ENCODE data around the gene TEX47.

TEX47 gene

DNA sequence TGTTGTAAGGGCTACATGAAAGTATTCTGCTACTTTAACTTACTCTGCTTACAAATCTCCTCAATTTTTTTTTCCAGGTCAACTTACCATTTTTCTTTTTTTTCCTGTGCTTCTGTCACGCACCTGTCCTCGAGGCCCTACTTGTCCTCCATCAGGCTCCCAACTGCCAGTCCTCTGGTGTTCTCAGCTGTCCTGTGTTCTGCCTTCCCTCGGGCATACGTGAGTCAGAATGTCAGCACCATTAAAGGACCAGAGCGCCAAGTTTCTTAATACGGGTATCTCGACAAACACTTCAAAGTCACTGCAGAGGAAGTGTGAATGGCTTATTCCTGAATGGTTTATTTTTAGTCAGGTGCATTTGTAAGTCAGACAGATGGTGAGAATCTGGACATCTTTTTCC is at the start of gene TEX47:
Gene TEX47 (minus strand): TSS at position 185 of the 400 bp plus-strand sequence. CDS start 795 bp downstream, outside the sequence.
- no peak for DNase-seq (ENCODE audit: low spot score)

DNA sequence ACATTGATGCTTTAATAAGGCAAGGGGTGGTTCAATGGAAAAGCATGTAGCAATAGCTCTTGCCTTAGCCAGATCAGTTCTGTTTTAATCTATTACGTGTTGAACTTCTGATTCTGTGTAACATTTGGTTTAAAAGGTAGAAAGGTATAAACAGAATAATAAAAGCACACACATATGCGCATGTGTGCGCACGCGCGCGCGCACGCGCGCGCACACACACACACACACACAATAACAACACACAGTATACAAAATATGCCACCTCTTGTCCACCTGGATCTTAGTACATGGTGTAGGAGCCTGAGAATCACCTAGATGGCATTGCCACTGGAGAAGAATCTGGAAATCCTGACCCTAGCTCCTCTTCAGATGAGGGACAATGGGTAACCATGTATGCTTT is 49.6 kb upstream of the TEX47 start:
- DNase-seq (ENCODE audit: low spot score) = no peak

DNA sequence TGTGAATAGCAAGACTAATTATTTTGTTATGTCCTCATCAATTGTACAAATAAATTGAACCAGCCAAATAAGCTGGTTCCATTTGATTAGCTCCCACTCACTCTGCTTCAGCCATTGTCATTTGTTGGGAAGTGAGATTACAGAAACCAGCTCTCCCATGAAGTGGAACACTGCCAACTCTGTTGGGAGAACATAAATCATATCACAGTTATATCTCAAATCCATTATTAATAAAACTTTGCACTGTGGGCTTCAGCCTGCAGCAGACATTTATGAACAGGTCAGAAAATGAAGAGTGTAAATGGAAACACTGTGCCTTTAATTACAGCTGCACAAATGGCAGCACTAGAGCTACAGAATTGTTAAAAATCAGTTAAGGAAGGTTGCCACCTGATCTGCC is 46.7 kb upstream of the TEX47 start:
- no peak for DNase-seq (ENCODE audit: low spot score)

DNA sequence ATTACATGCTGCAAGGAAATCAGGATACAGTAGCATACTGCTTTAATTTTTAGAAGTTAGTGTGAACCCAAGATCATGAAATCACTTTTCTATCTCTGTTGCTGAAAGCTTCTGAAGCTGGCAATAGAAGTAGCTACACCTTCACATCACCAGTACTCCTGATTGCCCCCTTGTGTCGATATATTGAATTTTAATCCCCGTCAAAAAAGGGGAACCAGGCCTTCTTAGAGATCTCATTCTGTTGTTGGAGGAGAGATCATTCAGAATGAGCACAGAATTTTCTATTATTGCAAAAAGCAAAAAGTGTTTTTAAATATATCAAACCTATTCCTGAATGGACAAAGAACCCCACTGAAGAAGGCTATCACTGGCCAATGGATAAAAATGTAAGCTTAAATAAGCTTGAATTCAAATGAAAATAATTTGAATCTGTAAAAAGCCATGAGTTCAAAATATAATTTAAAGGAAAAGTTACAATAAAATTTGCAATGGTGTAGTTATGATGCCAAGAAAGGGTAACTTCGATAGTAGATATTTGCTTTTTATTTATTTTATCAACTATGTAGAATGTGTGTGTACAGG is 39.7 kb upstream of the TEX47 start:
- DNase-seq (ENCODE audit: low spot score) = no peak

DNA sequence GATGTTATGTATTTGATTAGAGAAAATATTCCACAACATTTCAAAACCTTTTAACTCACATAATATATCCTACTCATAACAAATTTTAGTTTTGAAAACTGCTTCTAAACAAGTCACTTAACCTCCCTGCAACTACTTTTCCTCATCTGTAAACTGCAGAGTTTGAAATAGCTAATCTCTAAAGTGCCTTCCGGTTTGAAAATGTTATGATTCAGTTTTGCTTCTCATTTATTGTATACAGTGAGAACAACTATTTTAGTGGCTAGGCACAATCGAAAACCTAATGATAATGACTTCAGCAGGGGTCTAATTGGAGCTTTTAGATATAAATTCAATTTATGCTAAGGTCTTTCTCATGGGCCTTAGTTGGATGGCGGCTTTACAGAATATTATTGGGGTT is 30.7 kb upstream of the TEX47 start:
- no peak for DNase-seq (ENCODE audit: low spot score)

DNA sequence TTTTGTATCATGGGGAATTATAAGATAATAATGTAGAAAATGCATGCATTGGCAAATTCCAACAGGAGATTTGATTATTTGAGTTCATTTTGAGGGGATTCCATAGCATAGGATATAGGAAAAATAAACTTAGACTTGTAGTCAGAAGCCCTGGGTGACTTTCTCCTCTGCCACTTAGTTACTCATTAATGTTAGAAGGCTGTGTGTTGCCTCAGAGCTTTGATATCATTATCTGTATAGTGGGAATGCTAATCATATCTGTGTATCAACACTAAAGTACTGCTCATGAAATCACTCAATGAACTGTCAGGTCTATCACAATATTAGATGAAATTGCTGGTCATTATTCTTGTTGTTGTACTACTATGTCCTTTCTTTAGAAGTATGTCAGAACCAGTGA is 23.0 kb upstream of the TEX47 start:
- DNase-seq (ENCODE audit: low spot score) = no peak

DNA sequence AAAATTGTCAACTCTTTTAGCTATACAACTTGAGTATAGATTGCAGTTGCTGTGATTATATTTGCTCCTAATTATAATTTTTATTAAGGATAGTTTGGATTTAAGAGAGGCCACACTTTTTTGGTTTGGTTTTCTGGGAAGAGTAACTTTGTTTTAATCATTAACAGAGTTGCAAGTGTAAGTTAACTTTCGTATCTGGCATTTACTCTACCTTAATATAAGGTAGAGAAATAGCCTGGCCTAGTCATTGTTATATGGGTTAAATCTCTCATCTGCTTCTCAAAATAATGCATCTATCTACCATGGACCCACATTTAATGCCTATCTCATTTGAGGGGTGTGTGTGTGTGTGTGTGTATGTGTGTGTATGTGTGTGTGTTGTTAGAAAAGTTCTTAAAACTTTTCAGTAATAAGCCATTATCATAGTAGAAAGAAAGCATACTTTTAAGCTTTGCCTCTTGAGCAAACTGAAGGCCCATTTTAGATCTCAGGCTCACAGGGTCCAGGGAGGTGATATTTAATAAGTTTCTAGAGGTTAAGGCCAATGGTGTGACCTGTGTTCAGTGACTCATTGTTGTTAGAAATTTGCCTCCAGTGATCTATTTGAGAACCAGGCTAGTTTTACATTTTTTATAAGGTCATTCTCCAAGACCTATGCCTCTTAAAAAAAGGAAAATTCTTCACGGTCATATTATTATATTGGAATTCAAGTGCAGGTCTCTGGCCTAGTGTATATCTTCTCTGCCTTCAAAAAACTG is 10.9 kb upstream of the TEX47 start:
- DNase-seq (ENCODE audit: low spot score) = no peak

DNA sequence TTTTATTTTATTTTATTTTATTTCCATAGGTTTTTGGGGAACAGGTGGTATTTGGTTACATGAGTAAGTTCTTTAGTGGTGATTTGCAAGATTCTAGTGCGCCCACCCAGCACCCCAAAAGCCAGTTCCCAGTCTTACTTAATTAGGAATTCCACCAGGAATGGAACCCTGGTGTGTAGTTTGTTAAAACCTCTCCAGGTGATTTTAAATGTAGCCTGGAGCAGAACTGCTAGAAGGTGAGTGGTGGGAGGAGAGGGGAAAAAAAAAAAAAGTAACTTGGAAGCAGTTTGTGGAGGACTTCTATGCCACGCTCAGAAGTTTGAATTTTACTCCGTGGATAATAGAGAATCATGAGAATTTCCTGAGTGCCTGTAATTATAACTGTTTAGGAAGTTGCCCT is 5.5 kb upstream of the TEX47 start:
- DNase-seq (ENCODE audit: low spot score) = no peak

DNA sequence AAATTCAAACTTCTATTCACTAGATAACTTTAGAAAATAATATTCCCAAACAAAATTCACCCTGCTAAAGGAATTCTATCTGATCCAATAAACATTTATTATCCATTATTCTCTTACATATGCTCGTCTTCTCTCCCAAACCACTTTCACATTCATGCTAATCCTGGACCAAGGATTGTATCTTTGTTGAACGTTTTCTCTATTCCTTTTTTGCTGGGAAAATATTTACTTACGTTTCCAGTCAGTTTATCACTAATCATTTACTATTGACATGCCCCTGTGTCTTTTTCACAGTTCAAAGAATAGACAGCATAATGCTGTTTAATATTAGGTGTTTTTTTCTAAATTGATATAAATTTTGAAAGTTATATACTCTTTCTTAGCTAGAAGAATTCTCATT is 3.2 kb downstream of the TEX47 start:
- no peak for DNase-seq (ENCODE audit: low spot score)

DNA sequence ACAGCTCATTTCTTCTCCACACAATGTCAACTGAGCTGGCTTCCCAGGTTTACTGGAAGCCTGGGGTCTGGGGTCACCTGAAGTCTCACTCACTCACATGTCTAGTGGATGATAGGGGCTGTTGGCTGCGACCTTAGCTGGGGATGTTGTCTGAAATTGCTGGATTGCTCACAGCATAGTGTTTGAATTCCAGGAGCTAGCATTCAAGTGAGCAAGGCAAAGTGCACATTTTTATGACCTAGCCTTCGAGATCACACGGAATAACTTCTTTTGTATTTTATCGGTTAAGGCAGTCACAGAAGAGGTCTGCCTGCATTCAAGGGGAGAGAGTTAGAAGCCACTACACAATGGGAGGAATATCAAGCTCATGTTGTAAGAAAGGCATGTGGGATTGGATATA is 3.6 kb downstream of the TEX47 start:
- no peak for DNase-seq (ENCODE audit: low spot score)

DNA sequence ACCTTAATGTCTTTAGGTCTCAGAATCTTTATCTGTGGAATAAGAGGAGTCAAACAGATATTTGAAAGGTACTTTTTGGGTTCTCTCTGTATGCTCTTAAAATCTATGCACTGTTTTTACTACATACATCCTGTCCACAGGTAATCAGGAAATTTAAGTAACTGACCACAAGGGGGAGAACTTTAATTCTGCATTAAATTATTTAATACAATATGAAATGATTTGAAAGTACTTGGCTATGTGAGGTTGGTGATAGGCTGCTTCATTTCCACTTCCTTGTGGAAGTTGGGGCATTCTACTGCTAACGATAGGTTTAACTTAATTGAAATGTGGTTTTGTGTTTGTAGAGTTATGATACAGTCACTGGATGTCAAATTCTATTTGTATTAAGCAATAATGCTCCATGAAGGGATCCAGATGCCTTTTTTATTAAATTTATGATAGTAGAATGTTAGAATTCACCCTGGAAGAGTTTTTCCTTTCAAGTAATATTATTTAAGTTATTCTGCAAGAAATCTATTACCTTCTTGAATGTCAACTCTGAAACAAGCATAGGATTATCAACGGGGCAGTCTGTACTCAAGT is 6.0 kb downstream of the TEX47 start:
- no peak for DNase-seq (ENCODE audit: low spot score)

DNA sequence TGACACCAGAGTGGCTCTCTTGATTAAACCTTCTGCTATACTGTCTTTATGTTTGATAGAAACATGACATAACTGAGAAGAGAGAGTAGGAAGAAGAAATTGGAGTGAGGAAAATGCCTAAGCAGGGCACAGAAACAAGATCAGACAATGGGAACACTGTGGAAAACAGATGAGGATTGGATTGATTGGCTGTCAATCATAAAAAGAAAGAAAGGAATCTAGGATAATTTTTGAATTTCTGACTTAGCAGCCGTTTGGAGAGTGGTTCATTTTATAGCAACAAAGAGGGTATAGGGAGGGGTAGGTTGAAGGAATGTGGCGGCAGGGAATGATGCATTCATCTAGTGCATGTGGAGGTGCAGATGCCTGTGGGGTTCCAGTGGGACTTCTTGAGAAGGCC is 7.8 kb downstream of the TEX47 start:
- no peak for DNase-seq (ENCODE audit: low spot score)

DNA sequence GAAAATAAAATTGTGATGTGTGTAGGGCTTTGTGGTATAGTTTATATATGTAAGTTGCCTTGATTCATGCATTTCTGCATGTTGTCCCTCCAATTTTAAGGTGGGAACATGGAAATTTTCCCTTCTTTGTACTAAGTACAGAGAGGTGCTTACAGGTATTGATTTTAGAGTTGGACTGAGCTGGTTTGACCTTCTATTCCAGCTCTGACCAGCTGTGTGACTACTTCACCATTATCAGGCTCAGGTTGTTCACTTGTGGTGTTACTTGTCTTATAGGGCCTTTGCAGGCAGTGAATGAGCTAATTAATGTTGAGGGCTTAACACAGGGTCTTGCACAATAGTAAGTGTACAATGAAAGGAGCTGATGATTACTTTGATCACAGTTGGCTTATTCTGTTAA is 19.7 kb downstream of the TEX47 start:
- no peak for DNase-seq (ENCODE audit: low spot score)

DNA sequence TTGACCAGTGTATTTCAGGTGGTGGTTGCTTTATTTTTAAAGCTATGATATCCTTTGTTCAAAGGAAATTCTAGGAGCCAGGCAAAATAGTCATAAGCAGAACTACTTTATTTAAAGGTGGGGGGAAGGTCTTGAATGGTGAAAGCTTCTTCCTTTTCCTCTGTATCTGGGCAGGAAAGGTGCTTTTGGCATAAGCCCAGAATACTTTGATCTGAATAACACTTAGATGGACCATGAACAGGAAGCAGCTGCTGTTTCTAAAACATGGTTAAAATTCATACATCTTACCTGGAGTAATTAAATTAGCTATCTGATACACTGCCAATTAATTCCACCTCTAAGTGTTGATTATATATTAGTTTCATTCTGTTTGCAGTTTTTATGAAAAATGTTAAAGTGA is 22.8 kb downstream of the TEX47 start:
- no peak for DNase-seq (ENCODE audit: low spot score)

DNA sequence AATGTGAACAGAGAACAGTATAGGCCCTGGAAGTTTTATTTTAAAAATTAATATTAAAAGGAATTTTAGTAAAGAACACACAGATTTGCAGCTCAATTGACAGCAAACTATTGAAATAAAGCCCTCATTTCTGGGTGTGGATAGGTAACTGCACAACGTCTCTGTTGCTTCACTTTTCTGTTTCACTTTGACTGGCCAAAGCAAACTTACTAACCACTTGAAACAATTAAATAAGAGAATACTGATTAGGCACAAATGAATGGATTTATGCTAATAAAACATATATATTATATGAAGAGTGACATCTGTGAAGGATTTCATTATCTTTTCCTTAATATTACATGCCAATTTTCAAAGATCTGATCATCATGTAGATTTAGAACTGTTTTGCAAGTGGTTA is 24.1 kb downstream of the TEX47 start:
- no peak for DNase-seq (ENCODE audit: low spot score)

DNA sequence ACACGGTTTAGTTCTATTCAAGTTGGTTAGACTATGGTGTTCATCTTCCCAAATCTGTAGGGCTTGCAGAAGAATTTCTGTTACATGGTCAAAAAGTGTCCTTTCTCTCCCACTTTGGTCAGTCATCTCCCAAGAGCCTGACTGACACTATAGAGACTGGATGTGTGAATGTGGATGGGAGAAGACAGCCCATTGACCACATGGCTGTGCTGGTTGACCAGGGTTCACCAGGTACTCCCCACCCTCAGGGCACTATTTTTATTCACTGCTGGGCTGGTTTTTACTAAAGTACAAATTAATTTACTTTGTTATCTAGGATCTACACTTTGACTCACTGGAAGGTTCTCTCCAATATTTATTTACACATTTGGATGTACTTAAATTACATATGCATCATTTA is 33.8 kb downstream of the TEX47 start:
- no peak for DNase-seq (ENCODE audit: low spot score)

DNA sequence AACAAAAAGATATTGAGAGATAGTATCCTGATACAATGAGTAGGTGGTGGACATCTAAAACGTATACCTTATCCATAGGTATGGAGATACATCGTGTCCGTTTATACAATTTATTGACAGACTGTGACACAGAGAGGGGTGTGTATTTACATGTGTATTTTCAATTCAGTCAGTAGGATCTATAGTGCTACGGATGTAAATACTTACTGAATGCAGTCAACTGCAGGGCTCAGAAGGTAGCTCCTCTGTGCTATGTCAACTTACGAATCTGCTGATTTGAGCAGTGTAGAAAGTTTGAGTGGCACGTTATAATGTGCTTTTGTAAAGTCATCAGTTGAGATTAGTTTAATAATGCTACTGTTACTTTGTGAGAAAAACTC is 35.4 kb downstream of the TEX47 start:
- DNase-seq (ENCODE audit: low spot score) = no peak

DNA sequence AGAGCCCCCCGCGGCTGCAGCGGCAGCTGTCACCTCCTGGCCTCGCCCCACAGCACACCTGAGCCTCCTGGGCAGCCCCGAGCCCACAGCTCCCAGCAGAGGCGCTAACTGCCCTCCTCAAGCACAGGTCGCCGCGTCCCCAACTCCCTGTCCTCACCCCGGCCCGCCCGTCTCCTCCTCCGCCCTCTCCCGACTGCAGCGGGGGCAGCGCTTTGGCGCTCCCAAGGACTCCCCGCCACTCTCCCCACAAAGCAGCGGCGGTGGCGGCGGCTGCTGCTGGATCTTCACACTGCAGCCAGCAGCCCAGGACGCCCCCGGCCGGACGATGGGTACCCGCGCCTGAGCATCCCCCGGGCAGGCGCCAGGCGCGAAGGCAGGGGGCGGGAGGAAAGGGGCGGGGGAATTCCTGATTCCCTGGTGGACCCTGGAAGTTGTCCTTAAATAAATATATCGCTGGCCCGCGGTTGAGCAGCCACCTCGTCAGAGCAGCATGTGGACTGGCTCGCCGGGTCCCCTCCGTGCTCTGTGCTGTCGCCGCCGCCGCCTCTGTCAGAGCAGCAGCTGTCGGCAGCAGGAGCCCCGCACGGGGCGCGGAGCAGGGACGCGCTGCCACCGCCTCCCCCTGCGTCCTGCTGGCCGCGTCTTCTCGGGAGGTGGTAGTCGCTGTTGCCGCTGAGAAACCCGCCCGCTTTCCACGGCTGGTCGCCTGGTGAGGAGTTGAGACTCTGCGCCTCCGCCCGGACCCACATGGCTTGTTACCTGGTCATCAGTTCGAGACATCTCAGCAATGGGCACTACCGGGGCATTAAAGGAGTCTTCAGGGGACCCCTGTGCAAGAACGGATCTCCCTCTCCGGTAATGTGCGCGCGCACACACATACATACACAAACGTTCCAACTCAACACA is 36.1 kb downstream of the TEX47 start, which contains the start of gene ZNF804B:
Gene ZNF804B (plus strand): TSS at position 471 of the 906 bp plus-strand sequence. CDS start 277 bp downstream, at position 748.
- peak; percentile 81 for DNase-seq (ENCODE audit: low spot score)

DNA sequence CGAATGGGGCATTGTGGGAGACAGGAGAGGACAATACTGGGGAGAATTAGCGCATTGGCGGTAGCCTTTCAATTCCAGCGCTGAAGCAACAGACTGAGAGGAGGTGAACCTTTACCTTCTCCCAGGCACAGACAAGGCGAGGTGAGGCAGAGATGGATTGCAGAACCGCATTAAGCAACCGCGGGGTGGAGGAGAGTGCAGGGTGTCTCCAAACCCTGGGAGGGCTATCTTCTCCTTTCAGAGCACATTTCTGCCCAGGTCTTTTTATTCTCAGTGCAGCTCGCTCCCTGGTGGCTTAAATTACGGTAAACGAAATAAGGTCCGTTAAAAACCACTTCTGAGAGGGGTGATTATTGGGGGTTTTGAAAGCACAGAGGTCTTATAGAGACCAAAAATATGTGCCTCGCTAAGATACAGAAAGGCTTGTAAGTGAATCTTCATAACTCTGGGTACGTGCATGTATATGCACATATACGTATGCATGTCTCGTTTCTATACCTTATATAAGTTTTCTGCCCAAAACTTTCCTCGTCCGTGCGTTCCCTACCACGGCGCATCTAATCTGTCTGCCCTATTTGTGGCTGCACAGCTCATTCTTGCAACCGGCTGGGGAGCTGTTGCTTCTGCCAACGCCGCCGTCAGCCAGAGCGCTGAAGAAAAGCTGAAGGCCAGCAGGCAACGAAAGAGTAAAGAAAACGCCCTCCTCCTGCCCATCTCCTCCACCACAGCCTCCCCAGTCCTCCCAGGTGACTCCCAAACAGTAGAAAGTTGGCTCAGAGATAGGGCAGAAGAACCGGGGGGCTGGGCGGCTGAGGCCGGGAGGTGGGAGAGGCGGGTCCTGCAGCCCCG is 36.9 kb downstream of the TEX47 start:
- DNase-seq (ENCODE audit: low spot score) = peak; percentile 46

DNA sequence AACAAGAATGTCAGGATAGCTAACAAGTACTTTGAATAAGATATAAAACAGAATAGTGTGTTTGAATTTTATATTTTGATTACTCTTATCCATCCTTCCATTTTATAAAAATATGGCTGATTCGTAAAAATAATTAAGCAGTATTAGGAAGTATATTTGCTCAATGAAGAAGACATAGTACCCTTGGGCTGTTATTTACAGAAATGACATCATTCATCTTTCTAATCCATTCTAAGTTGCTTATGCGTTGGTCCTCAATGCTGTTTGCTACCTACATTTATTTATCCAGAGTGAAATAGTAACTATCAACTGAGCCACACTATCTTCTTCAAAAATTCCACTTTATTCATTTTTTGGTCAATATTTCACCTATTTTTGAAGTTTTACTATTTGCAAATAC is 38.2 kb downstream of the TEX47 start:
- no peak for DNase-seq (ENCODE audit: low spot score)

DNA sequence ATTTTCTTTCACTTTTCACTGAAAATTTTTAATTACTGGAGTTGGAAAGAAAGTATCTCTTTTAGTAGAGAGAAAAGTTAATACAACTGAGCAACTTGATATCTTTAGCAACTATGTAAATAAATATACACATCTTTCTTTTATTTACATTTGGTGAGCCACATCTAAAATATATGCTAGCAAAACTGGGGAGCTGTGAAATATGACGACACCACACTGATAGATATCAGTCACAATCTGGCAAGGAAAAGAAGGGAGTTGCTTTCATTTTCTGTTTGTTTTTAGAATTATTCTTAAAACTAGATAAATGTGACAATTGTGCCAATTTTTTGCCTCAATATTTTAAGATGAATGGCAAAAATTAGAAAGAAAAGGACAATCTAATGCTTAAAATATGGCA is 38.7 kb downstream of the TEX47 start:
- DNase-seq (ENCODE audit: low spot score) = no peak

DNA sequence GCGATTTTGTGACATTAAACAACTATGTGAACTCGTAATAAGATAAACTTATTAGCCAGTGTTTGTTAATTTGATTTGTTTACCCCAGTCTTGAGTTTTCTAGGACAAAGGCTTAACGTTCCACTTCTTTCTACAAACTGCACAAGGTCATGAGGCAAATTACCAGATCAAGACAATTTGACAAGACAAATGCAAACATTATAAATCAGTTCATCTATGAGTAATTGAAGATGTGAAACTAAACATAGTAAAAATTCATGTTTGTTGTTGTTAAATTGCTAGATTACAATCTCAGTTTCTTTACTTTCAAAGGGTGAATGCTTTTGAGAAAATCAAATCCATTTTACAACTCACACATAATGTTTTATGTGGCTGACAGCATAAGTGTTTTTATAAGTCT is 49.4 kb downstream of the TEX47 start:
- DNase-seq (ENCODE audit: low spot score) = no peak
